Progenitor cell of endocrine pancreas (in vitro differentiated cells): Measurements from ENCODE around the gene HES4. TPM values are rescaled to one million over a fixed set of nuclear protein-coding genes. Genes with fewer than 3 reads are reported as not detected.

Experiments
- DNase-seq: peaks from one replicate; pipeline ENCODE4 v3.0.0; 2021; ENCODE audit warnings: low spot score; ENCODE audit not compliant: unreplicated experiment
- H3K27ac Mint-ChIP-seq: 2 replicates; pipeline ENCODE4 v1.8.0; 2021; ENCODE audit warnings: mild to moderate bottlenecking, moderate library complexity, mixed read lengths
- H3K27me3 Mint-ChIP-seq: 2 replicates; pipeline ENCODE4 v1.8.0; 2021; ENCODE audit warnings: mixed read lengths
- H3K36me3 Mint-ChIP-seq: 2 replicates; pipeline ENCODE4 v1.8.0; 2022; ENCODE audit warnings: mixed read lengths; ENCODE audit not compliant: insufficient read depth
- H3K4me1 Mint-ChIP-seq: 2 replicates; pipeline ENCODE4 v1.8.0; 2021; ENCODE audit warnings: low read depth, mixed read lengths
- H3K4me3 Mint-ChIP-seq: 2 replicates; pipeline ENCODE4 v1.8.0; 2021; ENCODE audit warnings: low read depth, mild to moderate bottlenecking, moderate library complexity, mixed read lengths
- H3K9me3 Mint-ChIP-seq: 2 replicates; pipeline ENCODE4 v1.8.0; 2021; ENCODE audit warnings: low read depth, mixed read lengths
- total RNA-seq: library from RNA; stranded (reverse); gene quantifications from 2 replicates; pipeline ENCODE4 v1.2.1, GENCODE V29; 2021
- TF ChIP-seq, protein P1 (sequence below): fragments of 200-600 bp; sonication (generic); IDR thresholded peaks from one replicate; pipeline ENCODE4 v1.5.0; 2021; ENCODE audit warnings: antibody characterized with exemption, mild to moderate bottlenecking; ENCODE audit not compliant: unreplicated experiment

HES4 gene
- total RNA-seq, 1 donor from 2014 or later = 83.8 TPM

DNA sequence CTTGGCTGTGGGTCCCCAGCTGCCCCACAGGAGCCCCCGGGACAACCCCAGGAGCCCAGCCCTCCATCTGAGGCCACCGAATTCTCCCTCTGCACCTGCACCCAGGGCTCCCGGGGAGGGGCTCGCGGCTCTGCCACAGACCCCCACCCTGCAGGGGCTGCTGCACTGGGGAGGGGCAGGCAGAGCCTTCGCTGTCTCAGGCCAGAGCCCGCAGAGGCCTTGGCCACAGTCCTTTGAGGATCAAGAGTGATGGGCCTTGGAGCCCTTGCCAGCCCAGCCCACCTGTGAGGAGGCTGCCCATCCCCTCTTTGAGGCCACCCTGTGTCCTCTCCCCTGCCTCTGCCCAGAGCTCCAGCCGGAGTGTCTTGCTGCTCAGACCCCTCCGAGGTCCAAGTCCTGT, 24.5 kb downstream of the HES4 start:
- no peak overlapping the region for H3K27ac Mint-ChIP-seq
- H3K27me3 Mint-ChIP-seq = peaks cover 14% of the 10 kb centered on the region
- peaks cover 3% of the 10 kb centered on the region for H3K9me3 Mint-ChIP-seq
- TF ChIP-seq, protein P1, sequence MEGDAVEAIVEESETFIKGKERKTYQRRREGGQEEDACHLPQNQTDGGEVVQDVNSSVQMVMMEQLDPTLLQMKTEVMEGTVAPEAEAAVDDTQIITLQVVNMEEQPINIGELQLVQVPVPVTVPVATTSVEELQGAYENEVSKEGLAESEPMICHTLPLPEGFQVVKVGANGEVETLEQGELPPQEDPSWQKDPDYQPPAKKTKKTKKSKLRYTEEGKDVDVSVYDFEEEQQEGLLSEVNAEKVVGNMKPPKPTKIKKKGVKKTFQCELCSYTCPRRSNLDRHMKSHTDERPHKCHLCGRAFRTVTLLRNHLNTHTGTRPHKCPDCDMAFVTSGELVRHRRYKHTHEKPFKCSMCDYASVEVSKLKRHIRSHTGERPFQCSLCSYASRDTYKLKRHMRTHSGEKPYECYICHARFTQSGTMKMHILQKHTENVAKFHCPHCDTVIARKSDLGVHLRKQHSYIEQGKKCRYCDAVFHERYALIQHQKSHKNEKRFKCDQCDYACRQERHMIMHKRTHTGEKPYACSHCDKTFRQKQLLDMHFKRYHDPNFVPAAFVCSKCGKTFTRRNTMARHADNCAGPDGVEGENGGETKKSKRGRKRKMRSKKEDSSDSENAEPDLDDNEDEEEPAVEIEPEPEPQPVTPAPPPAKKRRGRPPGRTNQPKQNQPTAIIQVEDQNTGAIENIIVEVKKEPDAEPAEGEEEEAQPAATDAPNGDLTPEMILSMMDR = no peak
- no peak for DNase-seq
- peaks cover 2% of the 10 kb centered on the region for H3K36me3 Mint-ChIP-seq
- H3K4me3 Mint-ChIP-seq = no peak overlapping the region
- H3K4me1 Mint-ChIP-seq = peaks cover 2% of the 10 kb centered on the region

GRCh38 chr1:974687-975328, 25.1 kb downstream of the HES4 start:
- DNase-seq = no peak
- Mint-ChIP-seq H3K9me3 (peaks cover 3% of the 10 kb centered on the region), H3K4me3 (no peak overlapping the region), H3K27ac (no peak overlapping the region), H3K27me3 (peaks cover 14% of the 10 kb centered on the region), H3K36me3 (peaks cover 2% of the 10 kb centered on the region), H3K4me1 (peaks cover 2% of the 10 kb centered on the region)
- TF ChIP-seq, protein P1 = no peak

DNA sequence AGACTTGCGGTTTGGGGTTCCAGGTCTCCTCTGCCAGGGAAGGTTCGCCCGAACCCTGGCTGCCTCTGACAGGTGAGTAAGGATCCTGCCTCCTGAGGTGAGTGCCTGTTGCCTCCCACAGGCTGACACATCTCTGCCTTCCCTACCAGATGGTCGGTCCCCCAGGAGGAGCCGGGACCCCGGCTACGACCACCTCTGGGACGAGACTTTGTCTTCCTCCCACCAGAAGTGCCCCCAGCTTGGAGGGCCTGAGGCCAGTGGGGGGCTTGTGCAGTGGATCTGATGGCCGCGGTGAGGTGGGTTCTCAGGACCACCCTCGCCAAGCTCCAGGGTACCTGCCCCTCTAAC, 25.6 kb downstream of the HES4 start:
- Mint-ChIP-seq H3K4me1 (peaks cover 2% of the 10 kb centered on the region), H3K36me3 (peaks cover 2% of the 10 kb centered on the region), H3K4me3 (no peak overlapping the region), H3K27ac (no peak overlapping the region), H3K27me3 (peaks cover 20% of the 10 kb centered on the region), H3K9me3 (peaks cover 3% of the 10 kb centered on the region)
- TF ChIP-seq, protein P1 = no peak
- DNase-seq = no peak

GRCh38 chr1:973459-974292, 26.2 kb downstream of the HES4 start:
- H3K9me3 Mint-ChIP-seq = peaks cover 3% of the 10 kb centered on the region
- peaks cover 2% of the 10 kb centered on the region for H3K4me1 Mint-ChIP-seq
- DNase-seq = no peak
- TF ChIP-seq, protein P1 = no peak
- no peak overlapping the region for H3K4me3 Mint-ChIP-seq
- no peak overlapping the region for H3K27ac Mint-ChIP-seq
- peaks cover 2% of the 10 kb centered on the region for H3K36me3 Mint-ChIP-seq
- H3K27me3 Mint-ChIP-seq = peaks cover 26% of the 10 kb centered on the region

- no peak for DNase-seq
- TF ChIP-seq, protein P1 = no peak
- Mint-ChIP-seq H3K27me3 (peaks cover 30% of the 10 kb centered on the region), H3K27ac (no peak overlapping the region), H3K36me3 (no peaks in the 10 kb centered on the region), H3K9me3 (no peaks in the 10 kb centered on the region), H3K4me1 (peaks cover 2% of the 10 kb centered on the region), H3K4me3 (no peak overlapping the region)
These were observed 27.0 kb downstream of the HES4 start for GRCh38 chr1:972726-973458.
